HUDEP-2 (cell line): Measurements from ENCODE around the gene SAFB.
A peak's percentile ranks its signal among the peaks of the same experiment; 100 is the strongest.

Source experiments
- DNase-seq, 76 experiments: peaks; one replicate each; lab custom pipeline; 2025; ENCODE audit not compliant: unreplicated experiment in 76 of 76; lab: John Stamatoyannopoulos, UW

The SAFB gene

DNA sequence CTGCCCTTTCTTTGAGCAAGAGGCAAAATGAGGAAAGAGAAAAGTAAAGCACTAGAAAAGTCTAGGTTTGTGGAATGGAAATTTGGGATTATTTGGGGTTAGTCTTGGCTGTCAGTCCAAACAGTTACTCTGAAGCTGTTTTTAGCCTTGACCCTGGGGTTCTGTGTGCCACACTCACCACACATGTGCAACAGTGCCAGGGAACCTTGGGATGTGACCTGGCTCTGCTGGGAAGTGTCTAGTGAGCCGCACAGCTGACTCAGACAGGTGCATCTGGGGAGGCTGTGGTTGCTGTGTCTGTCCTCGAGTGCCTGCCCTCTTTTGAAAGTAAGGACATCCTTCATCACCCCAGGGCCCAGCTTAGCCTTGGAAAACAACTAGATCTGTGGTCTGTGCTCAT lies 41.6 kb downstream of the SAFB start:
- DNase-seq, result no peak

DNA sequence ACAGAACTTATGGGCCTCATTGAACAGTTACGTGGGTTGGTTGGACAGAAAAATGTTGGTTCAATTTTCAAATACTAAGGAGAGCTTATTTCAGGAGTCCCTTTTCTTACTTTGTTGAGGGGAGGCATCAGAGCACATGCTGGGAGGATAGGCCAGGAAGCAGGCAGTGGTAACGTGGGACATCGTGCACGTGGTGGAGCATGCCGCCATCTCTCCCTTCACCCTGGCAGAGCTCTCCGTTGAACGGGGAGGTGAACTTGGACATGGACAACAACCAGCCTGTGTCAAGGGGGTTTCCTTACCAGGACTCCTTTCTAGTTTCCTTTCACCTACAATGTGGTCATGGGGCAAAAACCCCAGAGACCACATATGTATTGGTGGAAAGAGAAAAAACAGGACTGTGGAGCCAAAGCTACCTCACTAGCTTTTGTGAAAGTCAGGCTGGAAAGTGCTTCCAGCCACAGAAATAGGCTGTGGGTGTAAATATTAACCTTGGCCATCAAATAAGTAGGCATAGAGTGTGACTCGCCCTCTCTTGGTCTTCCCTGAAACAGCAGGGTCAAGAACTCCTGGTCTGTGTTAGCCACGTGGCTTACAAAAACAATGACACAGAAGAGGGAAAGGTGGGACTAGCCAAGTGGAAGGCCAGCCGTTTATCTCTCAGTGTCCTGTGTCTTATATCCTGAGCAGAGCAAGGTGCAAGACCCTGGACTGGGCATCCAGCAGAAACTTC lies 43.1 kb downstream of the SAFB start:
- no peak for DNase-seq

DNA sequence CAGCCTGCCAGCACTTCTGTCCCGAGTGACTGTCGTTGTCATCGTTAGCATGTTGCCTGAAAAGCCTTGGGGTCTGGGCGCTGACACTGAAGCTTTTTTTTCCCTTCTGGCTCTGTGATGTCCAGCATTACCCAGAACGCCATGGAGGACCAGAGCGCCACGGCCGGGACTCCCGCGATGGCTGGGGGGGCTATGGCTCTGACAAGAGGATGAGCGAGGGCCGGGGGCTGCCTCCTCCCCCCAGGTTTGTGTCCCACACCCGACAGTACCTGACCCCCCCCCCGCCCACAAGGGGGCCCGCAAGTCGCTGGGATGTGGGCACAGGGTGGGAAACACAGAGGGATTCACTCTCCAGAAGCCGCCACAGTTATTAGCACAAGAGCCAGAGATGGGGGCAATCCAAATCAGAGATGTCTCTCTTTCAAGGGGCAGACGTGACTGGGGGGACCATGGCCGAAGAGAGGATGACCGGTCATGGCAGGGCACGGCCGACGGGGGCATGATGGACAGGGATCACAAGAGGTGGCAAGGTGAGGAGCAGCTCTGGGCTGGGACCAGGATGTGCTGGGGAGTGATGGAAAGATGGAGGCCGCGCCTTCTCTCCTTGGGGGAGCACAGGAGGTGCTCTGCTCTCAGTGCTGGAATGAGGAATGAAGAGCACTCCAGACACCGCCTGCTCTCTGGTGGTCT lies 44.2 kb downstream of the SAFB start:
- no peak for DNase-seq

DNA sequence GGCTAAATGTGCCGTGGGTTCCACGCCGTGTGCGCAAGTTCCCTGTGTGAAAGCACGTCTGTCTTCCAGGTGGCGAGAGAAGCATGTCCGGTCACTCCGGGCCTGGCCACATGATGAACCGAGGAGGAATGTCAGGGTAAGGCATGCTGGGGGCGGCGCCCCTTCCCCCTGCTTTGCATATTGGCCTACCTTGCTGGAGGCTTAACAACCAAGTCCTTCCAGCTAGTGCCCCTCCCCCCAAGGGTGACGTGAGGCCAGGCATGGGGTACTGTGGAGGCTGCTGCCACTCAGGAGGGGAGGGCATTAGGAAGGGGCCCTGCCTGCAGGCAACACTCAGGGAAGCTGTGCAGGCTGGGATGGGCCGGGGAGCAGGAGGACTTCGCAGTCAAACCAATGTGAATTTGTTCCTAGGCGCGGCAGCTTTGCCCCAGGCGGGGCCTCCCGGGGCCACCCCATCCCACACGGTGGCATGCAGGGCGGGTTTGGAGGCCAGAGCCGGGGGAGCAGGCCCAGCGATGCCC lies 44.9 kb downstream of the SAFB start:
- no peak for DNase-seq

DNA sequence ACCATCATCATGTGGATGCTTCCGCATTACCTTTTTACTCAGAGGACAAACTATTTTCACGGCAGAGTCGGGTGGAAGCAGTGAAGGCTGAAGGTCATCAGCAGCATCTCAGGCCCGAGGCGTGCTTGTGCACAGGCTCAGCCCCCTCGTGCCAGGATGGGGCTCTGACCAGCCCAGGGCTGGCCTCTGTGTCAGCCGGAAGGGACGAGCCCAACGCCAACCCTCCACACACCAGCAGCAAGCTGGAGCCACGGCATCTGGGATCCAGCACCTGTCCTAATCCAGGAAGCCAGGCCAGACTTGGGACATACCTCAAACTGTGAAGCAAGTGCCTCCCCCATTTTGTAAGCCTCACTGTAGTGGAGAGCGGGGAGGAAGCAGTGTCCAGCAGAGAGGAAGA lies 46.3 kb downstream of the SAFB start:
- no peak for DNase-seq

DNA sequence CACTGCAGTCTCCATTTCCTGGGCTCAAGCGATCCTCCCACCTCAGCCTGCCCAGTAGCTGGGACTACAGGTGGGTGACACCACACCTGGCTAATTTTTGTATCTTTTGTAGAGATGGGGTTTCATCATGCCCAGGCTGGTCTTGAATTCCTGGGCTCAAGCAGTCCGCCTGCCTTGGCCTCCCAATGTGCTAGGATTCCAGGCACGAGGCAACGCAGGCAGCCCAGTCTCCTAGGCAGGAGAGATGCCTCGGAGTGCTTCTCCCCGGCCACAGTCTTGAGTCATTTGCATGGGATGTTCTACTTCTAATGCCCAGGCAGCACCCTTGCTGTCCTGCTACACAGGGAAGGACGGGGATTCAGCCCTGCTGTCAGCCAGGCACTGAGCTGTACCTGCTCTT lies 48.7 kb downstream of the SAFB start:
- no peak for DNase-seq

DNA sequence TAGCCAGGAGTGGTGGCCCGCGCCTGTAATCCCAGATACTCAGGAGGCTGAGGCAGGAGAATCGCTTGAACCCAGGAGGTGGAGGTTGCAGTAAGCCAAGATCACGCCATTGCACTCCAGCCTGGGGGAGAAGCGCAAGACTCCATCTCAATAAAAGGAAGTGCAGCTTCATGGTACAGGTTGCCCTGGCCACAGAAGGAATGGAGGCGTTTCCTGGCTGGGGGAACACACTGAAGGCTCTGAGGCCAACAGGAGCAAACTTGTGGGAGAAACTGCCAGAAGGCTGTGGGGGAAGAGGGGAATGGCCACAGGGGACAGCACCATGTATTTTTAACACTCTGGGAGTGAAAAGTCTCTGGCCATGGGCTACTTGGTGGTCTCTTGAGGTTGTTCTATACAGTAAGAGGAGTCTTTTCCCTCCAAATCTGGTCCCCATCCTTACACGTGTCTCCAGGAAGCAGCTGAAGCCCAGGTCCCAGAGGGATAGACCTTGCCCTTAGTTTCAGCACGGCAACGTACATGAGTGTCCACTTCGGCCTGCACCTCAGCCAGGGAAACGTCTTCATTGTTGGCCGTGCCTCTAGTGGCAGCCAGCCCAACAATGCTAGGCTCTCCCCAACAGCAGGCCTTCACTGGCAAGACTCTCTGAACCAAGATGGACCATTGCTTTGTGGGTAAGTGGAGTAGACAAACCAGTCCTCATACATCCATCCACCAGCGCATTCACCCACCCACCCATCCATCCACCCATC lies 50.0 kb downstream of the SAFB start:
- no peak for DNase-seq

DNA sequence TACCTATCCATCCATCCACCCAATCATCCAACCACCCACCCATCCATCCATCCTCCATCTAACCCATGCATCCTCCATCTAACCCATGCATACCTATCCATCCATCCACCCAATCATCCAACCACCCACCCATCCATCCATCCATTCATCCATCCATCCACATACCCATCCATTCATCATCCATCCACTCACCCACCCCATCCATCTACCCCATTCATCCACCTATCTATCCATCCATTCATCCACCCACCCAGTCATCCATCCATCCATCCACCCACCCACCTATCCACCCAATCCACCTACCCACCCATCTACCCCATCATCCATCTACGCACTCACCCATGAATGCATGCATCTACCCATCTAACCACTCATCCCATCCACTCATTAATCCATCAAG lies 50.9 kb downstream of the SAFB start:
- no peak for DNase-seq

DNA sequence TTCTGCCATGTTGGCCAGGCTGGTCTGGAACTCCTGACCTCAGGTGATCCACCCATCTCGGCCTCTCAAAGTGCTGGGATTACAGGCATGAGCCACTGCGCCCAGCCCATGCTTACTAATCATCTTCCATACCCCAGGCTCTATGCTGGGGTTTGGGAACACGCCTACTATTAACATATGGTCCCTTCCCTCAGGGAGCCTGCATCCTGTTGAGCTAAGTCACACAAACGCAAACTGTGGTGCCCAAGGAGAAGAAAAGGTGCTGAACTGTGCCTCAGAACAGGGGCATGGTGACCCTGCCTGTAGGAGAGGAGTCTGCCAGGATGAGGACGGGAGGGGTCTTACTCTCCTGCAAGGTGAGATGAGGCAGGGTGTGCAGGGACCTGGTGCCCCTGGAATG lies 51.8 kb downstream of the SAFB start:
- no peak for DNase-seq

DNA sequence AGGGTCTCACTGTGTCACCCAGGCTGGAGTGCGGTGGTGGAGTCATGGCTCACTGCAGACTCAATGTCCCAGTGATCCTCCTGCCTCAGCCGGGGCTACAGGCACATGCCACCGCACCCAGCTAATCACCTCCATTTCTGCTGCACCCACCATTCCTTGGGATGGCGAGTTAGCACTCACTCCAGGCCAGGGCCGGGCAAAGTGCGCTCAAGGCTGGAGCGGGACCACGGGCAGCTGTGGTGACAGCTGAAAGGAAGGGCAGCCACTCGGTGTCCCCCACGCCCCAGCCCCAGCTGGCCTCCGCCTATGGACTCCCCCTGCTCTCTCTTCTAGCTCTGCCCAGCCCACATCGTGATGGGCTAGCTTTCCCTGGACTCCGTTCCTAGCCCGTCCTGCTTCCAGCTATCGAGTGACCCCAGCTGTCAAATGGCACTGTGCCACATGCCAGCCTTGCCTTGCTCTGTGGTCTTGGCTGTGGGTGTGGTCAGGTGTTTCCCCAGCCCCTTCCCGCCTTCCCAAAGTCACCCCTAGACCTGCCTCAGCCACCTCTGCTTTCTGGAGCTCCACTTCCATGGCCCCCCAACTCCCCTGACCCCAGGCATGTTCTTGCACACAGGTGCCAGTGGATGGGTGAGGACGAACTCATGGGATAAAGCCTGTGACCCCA lies 53.4 kb downstream of the SAFB start:
- DNase-seq, result no peak

DNA sequence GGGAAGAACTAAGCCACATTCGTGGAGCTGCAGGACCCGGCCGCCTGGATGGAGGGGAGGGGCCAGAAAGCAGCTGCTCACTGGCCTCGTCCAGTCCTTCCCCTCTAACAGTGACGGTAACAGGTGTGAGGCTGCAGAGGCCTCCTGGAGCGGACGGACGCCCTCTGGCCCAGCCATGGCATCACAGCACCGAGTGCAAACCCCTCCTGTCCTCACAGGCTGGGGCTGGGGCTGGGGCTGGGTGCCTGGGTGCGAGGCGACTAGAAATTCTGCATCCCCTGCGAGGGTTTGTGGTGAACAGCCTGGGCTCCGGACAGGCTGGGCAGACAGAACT lies 53.9 kb downstream of the SAFB start:
- no peak for DNase-seq

DNA sequence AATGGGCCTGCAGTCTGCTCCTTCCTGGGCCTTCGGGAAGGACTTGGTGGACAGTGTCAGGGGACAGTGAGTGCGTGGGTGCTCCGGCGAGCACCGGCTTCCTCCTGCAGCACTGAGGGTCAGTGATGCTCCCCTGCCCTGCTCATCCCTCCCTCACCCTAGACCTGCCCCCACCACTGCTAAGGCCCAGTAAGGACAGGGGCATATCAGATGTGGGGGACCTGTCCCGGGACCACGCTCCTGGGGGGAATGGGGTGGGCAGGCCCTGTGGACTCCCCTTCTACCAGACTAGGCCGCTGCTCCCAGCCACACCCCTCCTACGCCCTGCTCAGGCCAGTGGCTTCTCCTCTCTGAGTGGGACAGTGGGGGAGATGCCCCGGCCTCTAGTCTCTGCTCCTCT lies 54.3 kb downstream of the SAFB start:
- DNase-seq, result no peak

DNA sequence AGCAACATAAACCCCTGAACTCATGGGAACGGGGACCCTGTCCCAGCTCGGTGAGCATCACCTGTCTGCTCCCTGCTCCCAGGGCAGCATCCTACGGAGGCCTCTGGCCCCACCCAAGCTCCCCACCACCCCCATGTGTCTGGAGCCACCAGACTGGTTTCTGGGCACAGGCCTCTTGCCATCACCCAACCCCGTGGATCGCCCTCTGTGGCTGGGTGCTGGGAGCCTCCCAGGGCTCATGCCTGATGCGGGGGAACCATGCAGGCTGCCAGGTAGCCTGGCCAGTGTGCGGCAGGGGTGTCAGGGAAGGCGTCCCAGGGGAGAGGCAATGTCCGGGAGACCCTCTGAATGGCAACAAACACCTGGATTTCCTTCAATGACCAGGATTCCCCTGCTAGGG lies 54.7 kb downstream of the SAFB start:
- DNase-seq, result no peak

DNA sequence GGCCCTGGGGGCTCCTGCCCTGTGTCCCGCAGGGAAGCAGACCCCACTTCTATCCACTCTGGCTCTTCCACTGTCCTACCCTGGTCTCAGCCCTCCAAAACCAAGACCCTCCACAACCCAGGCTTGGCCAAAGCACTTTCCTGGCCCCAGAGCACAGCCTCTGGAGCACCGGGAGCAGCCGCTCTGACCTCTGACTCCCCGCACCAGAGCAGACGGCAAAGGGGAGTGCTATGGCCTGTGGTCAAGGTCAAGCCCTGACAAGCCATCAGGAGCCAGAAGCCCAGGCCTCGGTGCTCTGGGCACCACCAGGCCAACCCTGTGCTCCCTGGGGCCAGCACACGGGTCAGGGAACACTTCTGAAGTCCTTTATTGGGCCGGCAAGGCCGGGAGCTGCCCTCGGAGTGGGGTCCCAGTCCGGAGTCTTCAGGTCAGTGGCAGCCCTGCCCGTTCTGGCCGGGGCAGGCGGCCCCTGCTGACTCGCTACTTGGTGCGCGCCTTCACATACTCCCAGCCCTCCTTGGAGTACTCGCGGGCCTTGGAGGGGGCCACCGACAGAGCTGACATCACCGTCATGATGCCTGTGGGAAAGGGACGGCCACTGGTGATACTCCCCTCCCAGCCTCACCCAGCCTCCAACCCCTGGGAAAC lies 55.3 kb downstream of the SAFB start:
- no peak for DNase-seq

DNA sequence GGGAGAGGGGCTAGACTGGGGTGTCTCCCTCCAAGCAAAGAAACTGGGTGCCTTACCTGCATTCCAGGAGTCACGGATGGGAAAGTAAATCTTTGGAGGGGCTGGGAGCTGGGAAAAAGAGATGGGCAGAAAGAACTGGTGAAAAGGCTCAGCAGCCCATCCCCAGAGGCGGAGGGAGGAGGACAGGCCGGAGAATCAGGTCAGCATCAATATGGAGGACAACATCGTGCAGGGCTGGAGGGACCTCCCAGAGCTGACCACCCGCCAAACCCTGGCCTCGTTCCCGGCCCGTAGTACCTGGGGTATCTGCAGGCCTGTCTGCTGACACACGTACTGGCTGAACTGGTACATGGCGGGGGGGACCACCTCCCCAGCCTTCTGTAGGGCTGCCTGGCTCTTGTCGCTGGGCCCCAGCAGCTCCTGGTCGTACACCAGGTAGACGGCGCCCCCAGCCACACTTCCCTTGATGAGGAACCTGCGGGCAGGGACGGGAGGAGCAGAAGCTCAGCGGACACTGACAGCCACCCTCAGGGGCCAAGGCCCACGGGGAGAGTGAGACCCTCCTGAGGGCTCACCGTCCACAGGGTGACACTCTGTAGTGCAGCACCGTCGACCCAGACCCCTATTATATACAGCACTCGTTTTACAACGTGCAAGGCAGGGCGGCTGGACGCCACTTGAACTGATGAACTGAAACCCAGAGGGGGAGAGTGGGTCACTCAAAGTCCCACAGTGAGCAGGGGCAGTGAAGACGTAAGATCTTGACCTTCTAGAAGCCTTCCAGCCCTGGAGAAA lies 56.6 kb downstream of the SAFB start:
- peak in 1 of 76 experiments; percentile 50 for DNase-seq

DNA sequence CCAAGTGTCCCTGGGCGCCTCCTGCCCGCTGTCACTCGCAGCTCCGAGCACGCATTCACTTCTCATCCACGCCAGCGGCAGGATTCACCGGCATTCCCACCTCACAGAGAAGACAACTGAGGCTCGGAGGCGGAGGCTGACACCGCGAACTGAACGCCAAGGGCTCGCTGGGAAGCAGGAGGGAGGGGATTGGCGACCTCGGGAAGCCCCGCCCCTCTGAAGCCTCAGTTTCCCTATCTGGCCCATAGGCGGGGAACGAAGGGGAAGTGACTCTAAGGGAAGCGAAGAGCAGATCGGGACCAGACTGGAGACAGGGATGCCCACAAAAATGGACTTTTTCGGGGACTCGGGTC lies 57.2 kb downstream of the SAFB start:
- DNase-seq, result peak in 10 of 76 experiments; percentile 43 to 94 (median 63)

DNA sequence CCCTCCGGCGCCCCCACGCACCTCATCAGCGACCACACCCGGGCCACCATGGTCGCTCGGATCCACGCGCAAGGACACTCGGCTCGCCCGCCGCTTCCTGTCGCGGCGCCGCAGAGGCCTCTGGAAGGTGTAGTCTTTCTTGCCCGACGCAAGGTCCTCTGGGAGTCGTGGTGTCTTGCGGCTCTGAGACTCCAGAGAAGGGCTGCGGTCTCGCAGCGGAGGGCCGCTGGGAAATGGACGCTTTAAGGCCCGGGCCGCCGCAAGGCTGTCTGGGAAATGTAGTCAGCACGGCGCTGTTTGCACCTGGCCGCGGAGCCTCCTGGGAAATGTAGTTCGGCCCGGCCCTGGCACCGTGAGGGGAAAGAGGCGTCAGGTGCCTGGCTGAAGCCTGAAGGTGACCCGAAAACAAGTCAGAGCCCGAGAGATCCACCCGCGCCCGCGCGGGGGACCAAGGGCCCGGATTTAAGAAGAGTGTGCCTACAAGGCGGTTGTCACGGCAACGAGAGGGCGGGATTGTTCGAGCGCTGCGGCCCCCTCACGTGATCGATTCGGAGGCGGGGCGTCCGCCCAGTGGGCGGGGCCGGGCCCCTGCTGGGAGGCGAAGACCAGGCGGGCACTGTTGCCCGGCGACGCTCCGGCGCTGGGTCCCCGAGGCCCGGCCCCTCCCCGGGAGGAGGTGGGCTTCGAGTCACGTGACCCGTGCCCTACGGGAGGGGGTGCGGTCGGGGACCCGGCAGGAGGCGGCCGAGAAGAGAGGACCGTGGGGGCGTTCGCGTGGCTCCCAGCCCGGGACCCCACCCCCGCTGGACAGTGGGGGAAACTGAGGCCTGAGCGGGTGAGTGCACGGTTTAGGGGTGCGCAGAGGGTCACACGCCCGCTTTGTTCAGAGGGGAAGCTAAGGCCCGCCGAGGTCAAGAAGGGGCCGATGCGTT lies 57.8 kb downstream of the SAFB start, which contains the start of the genes HSD11B1L and MICOS13:
Gene HSD11B1L (plus strand): TSS at position 591 of the 932 bp plus-strand sequence. CDS start 3,806 bp downstream, outside the sequence.
Gene MICOS13 (minus strand): TSS at position 80 of the 932 bp plus-strand sequence. CDS start 30 bp downstream, at position 50.
- DNase-seq, result peak; percentile 78 to 100 (median 99)

DNA sequence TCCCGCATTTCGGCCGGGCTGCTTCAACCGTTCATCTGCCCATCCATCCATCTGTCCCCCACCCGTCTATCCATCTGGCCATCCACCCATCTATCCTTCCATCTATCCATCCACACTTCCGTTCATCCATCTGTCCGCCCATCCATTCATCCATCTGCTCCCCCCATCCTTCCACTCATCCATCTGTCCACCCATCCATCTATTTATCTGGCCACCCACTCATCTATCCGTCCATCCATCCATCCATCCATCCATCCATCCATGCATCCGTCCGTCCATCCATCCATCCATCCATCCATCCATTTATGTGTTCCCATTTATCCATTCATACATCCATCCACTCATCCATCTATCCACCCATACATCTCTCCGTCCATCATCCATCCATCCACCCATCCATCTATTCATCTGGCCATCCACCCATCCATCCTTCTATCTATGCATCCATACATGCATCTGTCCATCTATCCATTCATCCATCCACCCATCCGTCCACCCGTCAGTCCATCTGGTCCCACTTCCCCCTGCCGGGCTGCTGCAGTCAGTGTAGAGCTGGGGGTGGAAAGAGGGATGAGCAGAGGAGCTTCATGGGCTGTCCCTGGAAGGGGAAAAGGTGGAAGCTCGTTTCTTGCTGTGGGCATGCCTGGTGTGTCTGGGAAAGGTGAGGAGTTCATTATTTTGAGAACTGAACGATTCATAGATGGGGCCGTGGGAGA lies 58.7 kb downstream of the SAFB start:
- DNase-seq, result no peak
